Activated naive CD4-positive, alpha-beta T cell treated with anti-CD3 and anti-CD28 coated beads for 36 hours (primary cell): ENCODE results near the gene PRKD1. TPM values are rescaled to one million over a fixed set of nuclear protein-coding genes. Genes with fewer than 3 reads are reported as not detected.
"Not testable (repeated sequence)": the region's sequence is repeated elsewhere in the genome, so short reads cannot be mapped to it uniquely, and the experiment has no call there.

Experiments used
- CTCF ChIA-PET: fragments of 350-600 bp; sonication (Branson Sonifier 250); formaldehyde crosslinking; loops from one replicate; lab custom pipeline; 2021; ENCODE audit warnings: antibody characterized with exemption; lab: Charles Lee
- DNase-seq: peaks from one replicate; pipeline ENCODE4 v3.0.0-alpha.2; 2020
- H3K27ac Mint-ChIP-seq: one replicate; pipeline ENCODE4 v1.8.0; 2021; ENCODE audit warnings: mild to moderate bottlenecking, mixed read lengths
- H3K27me3 Mint-ChIP-seq: one replicate; pipeline ENCODE4 v1.8.0; 2021; ENCODE audit warnings: low read depth, mixed read lengths
- H3K36me3 Mint-ChIP-seq: one replicate; pipeline ENCODE4 v1.8.0; 2021; ENCODE audit warnings: low read depth, mixed read lengths
- H3K4me1 Mint-ChIP-seq: one replicate; pipeline ENCODE4 v1.8.0; 2021; ENCODE audit warnings: low read depth, mixed read lengths
- H3K4me3 Mint-ChIP-seq: one replicate; pipeline ENCODE4 v1.8.0; 2021; ENCODE audit warnings: mild to moderate bottlenecking, moderate library complexity, mixed read lengths
- H3K9me3 Mint-ChIP-seq: one replicate; pipeline ENCODE4 v1.8.0; 2021; ENCODE audit warnings: mixed read lengths
- intact Hi-C: fragments of 100-400 bp; cut with micrococcal nuclease; formaldehyde crosslinking; loops from one replicate; pipeline ENCODE4 v1.15.1; 2023
- total RNA-seq, 2 experiments: library from RNA; stranded (reverse); gene quantifications; one replicate each; pipeline ENCODE4 v1.2.3, GENCODE V29; 2021

The PRKD1 gene
- total RNA-seq, 2 experiments from 2014 or later = not detected

DNA sequence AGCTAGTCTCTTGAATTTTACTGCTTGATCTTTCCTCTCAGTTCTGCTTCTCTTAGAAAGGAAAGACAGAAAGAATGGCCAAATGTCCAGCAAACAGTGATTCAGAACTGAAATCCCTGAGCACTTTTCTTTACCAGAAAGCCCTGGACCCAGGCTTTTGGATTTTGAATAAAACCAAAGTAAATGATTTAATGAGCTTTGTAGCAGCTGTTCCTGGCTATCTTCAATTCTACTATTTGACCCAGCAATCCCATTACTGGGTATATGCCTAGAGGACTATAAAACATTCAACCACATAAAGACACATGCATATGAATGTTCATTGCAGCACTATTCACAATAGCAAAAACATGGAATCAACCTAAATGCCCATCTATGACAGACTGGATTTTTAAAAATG, 187.2 kb downstream of the PRKD1 start:
- intact Hi-C loops = no loop called here

DNA sequence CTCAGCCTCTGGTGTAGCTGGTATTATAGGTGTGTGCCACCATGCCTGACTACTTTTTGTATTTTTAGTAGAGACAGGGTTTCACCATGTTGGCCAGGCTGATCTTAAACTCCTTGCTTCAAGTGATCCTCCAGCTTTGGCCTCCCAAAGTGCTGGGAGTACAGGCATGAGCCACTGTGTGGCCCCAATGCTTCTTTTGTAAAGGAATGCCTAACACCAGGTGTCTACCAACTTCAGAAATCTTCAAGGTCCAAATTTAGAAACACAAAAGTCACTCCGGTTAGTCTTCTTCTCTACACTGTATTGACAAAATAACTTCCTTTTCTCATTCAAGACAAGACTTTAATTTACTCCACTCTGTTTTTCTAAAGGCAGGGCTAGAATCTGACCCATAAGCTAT, 188.7 kb downstream of the PRKD1 start:
- CTCF ChIA-PET = interaction anchor here (0.7 kb wide), 1 partner anchor 145 kb away, joined by 4 read pairs; no protein-coding TSS in a partner anchor
- no peaks in the 10 kb centered on the region for H3K4me1 Mint-ChIP-seq
- no peak overlapping the region for H3K27ac Mint-ChIP-seq
- peaks cover 5% of the 10 kb centered on the region for H3K9me3 Mint-ChIP-seq
- no peaks in the 10 kb centered on the region for H3K36me3 Mint-ChIP-seq
- no peak for DNase-seq
- H3K27me3 Mint-ChIP-seq = no peaks in the 10 kb centered on the region
- no peak overlapping the region for H3K4me3 Mint-ChIP-seq
- intact Hi-C loops = no loop called here

More for the DNA sequence above, 187.2 kb downstream of the PRKD1 start:
- no peak for DNase-seq
- Mint-ChIP-seq H3K27me3 (no peaks in the 10 kb centered on the region), H3K4me3 (no peak overlapping the region), H3K9me3 (peaks cover 5% of the 10 kb centered on the region), H3K27ac (no peak overlapping the region), H3K36me3 (no peaks in the 10 kb centered on the region), H3K4me1 (no peaks in the 10 kb centered on the region)
- CTCF ChIA-PET = no interaction called here

DNA sequence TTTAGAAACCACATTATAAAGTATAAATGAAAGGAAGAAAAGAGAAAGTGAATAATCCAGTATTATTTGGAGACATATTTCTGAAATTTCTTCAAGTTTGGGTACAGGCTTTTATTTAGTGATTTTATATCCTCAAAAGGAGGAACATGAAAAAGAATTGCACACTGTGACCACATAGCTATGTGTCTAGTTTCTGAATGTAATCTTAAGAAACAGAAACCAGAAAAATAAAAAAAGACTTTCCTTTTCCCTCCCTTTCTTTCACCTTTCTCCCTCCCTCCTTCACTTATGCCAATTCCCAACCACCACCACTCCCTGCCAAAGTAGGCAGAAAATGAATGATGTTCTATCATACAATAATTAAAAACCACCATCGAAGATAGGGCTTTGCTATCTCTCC, 189.6 kb downstream of the PRKD1 start:
- intact Hi-C loops = no loop called here
- H3K4me1 Mint-ChIP-seq = no peaks in the 10 kb centered on the region
- H3K4me3 Mint-ChIP-seq = no peak overlapping the region
- no peaks in the 10 kb centered on the region for H3K27me3 Mint-ChIP-seq
- no peak for DNase-seq
- H3K9me3 Mint-ChIP-seq = peaks cover 2% of the 10 kb centered on the region
- H3K27ac Mint-ChIP-seq = no peak overlapping the region
- CTCF ChIA-PET = no interaction called here
- no peaks in the 10 kb centered on the region for H3K36me3 Mint-ChIP-seq

DNA sequence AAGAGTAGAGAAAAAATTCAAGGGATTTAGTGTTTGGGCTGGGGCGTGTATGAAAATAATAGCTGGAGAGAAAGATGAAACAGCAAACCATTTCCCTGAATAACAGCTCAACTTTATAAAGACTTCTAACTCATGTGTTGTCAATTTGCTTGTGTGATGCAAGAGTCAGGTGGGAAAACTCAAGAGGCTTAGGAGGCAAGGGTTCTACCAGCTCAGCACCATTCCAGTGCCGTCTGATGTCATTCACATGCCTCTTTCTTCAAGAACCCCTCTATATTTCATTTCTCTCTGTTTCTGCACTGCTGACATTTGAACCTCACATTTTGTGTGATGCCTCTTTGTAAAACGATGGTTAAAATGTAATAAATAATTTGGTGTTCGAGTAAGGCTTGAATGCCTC, 192.2 kb downstream of the PRKD1 start:
- H3K27ac Mint-ChIP-seq = no peak overlapping the region
- peaks cover 2% of the 10 kb centered on the region for H3K9me3 Mint-ChIP-seq
- H3K27me3 Mint-ChIP-seq = no peaks in the 10 kb centered on the region
- no peak overlapping the region for H3K4me3 Mint-ChIP-seq
- CTCF ChIA-PET = no interaction called here
- H3K36me3 Mint-ChIP-seq = no peaks in the 10 kb centered on the region
- no peak for DNase-seq
- no peaks in the 10 kb centered on the region for H3K4me1 Mint-ChIP-seq
- intact Hi-C loops = no loop called here

DNA sequence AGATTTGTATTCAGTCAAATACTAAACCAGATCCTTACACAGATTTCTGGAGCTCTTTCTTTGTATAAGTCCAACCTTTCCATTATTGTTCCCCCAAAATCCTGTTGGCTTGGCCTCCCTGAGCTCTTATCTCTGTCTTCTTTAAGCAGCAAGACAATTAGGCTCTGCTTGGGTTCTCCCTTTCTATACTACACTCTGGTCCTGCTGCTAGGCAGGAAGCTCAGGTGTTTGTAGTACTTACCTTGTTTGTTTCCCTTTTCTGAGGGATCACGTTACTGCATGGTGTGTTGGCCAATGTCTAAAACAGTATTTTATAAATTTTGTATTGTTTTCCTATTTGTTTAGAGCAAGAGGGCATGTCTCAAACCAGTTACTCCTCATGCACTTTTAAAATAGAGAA, 192.9 kb downstream of the PRKD1 start:
- Mint-ChIP-seq H3K4me1 (no peaks in the 10 kb centered on the region), H3K27me3 (no peaks in the 10 kb centered on the region)
- CTCF ChIA-PET = no interaction called here

DNA sequence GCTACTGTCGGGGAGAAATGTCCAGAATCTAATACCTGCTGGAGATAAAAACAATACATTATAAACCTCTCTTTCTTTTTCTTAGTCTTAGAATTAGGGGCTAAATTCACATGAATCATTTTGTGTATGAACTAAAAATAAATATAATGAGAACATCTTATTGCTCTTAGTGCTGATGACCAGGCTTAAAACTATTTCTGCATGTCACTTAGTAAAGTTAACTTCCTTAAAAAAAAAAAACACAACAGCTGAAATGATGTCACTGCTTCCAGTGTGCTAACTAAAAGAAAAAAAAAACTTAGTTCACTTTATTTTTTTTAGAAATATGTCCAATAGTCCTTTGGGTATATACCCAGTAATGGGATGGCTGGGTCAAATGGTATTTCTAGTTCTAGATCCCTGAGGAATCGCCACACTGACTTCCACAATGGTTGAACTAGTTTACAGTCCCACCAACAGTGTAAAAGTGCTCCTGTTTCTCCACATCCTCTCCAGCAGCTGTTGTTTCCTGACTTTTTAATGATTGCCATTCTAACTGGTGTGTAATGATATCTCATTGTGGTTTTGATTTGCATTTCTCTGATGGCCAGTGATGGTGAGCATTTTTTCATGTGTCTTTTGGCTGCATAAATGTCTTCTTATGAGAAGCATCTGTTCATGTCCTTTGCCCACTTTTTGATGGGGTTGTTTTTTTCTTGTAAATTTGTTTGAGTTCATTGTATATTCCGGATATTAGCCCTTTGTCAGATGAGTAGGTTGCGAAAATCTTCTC, 200.9 kb downstream of the PRKD1 start:
- CTCF ChIA-PET, H3K27me3 Mint-ChIP-seq, DNase-seq, H3K36me3 Mint-ChIP-seq, H3K4me3 Mint-ChIP-seq, H3K27ac Mint-ChIP-seq, H3K9me3 Mint-ChIP-seq, H3K4me1 Mint-ChIP-seq, intact Hi-C loops: not testable (repeated sequence)

More for the DNA sequence above, 192.9 kb downstream of the PRKD1 start:
- Mint-ChIP-seq H3K4me3 (no peak overlapping the region), H3K27ac (no peak overlapping the region), H3K9me3 (peaks cover 4% of the 10 kb centered on the region), H3K36me3 (no peaks in the 10 kb centered on the region)
- DNase-seq = no peak
- intact Hi-C loops = no loop called here

DNA sequence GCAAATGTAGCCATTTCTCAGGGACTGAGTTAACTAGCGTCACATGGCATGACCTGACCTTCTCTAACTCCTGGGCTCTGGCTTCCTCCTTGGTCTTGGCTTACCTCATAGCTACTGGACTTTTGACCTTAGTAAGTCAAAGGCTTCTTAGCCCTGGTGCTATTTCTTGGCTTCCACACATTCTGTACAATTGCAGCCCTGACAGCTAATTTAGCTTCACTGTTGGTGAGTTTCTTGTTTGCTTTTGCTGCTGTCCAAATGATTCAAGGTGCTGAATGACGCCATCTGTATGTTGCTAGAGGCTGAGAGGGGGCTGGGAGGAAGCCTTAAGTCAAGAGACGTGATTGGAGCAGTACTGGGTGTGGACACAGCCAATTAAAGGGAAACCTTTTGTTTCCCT, 202.7 kb downstream of the PRKD1 start:
- no peaks in the 10 kb centered on the region for H3K36me3 Mint-ChIP-seq
- H3K4me3 Mint-ChIP-seq = no peak overlapping the region
- no peak for DNase-seq
- no peaks in the 10 kb centered on the region for H3K4me1 Mint-ChIP-seq
- CTCF ChIA-PET = no interaction called here
- H3K27ac Mint-ChIP-seq = no peak overlapping the region
- intact Hi-C loops = no loop called here
- H3K9me3 Mint-ChIP-seq = peaks cover 3% of the 10 kb centered on the region
- no peaks in the 10 kb centered on the region for H3K27me3 Mint-ChIP-seq

DNA sequence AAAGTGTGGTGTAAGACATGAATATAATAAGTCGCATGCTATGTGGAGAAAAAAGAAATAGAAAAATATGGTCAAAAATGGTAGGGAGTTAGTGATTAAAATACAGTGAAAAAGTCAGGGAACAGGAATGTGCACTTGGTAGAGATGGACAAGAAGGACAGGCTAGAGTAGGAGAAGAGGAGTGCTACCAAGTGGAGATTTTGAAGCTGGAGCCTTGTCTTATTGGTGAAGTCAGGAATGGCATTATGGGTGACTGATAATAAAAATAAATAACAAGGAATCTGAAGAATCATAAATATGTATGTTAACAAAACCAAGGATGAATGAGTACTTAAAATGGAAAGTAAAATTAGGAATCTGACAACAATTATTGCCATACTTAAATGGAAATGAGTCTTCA, 204.8 kb downstream of the PRKD1 start:
- Mint-ChIP-seq H3K27ac (no peak overlapping the region), H3K9me3 (peaks cover 5% of the 10 kb centered on the region), H3K36me3 (no peaks in the 10 kb centered on the region), H3K27me3 (peaks cover 2% of the 10 kb centered on the region), H3K4me3 (no peak overlapping the region), H3K4me1 (no peaks in the 10 kb centered on the region)
- intact Hi-C loops = no loop called here
- no peak for DNase-seq
- CTCF ChIA-PET = no interaction called here

DNA sequence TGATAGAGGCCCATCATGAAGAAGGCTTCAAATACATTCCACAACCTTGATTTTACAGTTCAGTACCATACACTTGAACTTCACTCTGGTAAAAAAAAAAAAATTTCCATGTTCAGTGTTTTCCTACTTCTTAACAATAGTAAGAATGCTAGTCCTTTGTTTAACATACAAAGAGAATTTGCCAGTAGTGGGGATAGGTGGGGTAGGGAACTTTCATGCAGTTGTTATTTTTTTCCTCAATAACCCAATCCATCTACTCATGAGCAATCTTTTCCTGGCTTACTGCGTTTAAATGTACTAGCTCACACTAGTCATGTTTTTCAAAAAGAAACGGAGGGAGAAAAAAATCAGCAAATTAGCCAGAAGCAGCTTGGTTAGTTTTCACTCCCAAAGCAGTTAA, 206.1 kb downstream of the PRKD1 start:
- Mint-ChIP-seq H3K36me3 (no peaks in the 10 kb centered on the region), H3K4me1 (no peaks in the 10 kb centered on the region), H3K4me3 (no peak overlapping the region), H3K27ac (no peak overlapping the region), H3K9me3 (peaks cover 5% of the 10 kb centered on the region), H3K27me3 (peaks cover 2% of the 10 kb centered on the region)
- CTCF ChIA-PET = no interaction called here
- no peak for DNase-seq
- intact Hi-C loops = no loop called here

DNA sequence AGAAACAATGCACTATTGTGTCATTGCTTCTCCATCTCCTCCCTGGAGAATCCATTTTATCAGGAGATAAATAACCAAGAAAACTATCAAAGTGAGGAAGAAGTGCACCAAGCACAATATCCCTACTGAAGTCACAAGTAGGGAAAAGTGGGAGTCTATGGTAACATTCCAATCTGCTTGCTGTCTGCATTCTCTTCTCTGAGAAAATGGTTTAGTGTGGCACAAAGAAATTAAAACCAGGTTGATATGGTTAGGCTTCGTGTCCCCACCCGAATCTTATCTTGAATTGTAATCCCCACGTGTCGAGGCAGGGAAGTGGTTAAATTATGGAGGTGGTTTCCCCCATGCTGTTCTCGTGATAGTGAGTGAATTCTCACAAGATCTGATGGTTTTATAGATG, 209.7 kb downstream of the PRKD1 start:
- Mint-ChIP-seq H3K27me3 (peaks cover 2% of the 10 kb centered on the region), H3K4me3 (no peak overlapping the region), H3K9me3 (peaks cover 8% of the 10 kb centered on the region), H3K27ac (no peak overlapping the region), H3K36me3 (no peaks in the 10 kb centered on the region), H3K4me1 (no peaks in the 10 kb centered on the region)
- DNase-seq = no peak
- intact Hi-C loops = no loop called here
- CTCF ChIA-PET = no interaction called here

DNA sequence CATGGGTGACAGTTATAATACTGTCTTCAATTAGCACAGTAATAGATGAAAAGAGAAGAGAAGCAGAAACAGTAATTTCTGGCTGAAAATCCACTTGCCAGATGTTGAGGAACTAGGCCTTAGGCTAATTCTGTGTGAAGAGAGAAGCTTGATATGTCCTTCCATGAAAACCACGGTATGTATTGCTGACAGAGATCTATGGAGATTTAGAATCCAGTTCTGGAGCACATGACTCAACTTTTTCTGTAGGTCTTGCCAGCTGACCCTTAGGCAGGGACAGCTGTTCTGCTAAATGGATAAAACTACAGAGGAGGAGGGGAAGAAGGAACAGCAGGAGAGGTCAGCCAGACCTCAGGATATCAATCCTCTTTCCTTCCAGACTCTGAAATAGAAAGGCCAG, 211.5 kb downstream of the PRKD1 start:
- Mint-ChIP-seq H3K27ac (no peak overlapping the region), H3K4me1 (no peaks in the 10 kb centered on the region), H3K4me3 (no peak overlapping the region), H3K36me3 (no peaks in the 10 kb centered on the region), H3K9me3 (peaks cover 8% of the 10 kb centered on the region), H3K27me3 (peaks cover 2% of the 10 kb centered on the region)
- DNase-seq = no peak
- CTCF ChIA-PET = no interaction called here
- intact Hi-C loops = no loop called here

DNA sequence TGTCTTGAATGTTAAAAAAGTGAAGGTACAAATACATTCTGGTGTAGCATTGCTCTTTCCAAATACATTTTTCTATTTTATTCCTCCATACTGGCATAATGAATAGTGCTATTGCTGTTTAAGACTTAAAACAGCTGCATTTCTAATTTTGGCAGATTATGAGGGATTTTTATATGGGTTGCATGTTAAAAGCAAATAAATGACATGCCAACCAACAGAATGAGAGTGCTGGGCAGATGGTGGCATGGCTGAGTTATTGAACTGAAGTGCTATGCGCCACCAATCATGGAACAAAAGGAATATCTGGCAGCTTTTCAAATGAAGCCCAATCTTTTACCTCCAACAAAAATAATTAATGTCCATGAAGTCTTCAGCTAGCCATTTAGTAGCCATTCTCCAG, 215.0 kb downstream of the PRKD1 start:
- Mint-ChIP-seq H3K27me3 (no peaks in the 10 kb centered on the region), H3K27ac (no peak overlapping the region), H3K4me3 (no peak overlapping the region), H3K4me1 (no peaks in the 10 kb centered on the region), H3K9me3 (peaks cover 6% of the 10 kb centered on the region), H3K36me3 (no peaks in the 10 kb centered on the region)
- no peak for DNase-seq
- CTCF ChIA-PET = no interaction called here
- intact Hi-C loops = no loop called here

DNA sequence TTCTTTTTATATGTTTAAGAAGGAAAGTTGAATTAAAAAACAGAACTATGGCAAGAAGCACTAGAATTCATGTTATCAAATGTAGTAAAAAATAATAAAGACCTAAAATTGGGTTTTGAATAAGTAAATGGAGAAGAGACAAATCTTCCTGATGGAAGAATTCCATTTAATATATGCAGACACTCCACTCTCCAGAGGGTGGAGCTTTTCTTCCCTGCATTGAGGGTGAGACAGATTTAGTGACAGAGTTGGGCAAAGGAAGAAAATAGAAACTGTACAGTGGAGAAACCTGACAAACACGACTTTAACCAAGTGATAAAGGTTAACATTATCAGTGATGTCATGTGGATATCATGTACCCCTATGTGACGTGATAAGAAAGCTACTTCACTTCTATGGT, 217.6 kb downstream of the PRKD1 start:
- H3K27me3 Mint-ChIP-seq = no peaks in the 10 kb centered on the region
- CTCF ChIA-PET = no interaction called here

More for the DNA sequence above, 217.6 kb downstream of the PRKD1 start:
- intact Hi-C loops = no loop called here
- H3K27ac Mint-ChIP-seq = no peak overlapping the region
- no peak overlapping the region for H3K4me3 Mint-ChIP-seq
- H3K36me3 Mint-ChIP-seq = no peaks in the 10 kb centered on the region
- DNase-seq = no peak
- no peaks in the 10 kb centered on the region for H3K4me1 Mint-ChIP-seq
- H3K9me3 Mint-ChIP-seq = peaks cover 8% of the 10 kb centered on the region
